Ureter (tissue), 1 donor: ENCODE measurements around the gene LLGL2. TPM values are rescaled to one million over a fixed set of nuclear protein-coding genes. Genes with fewer than 3 reads are reported as not detected.
"Not testable (repeated sequence)": the region's sequence is repeated elsewhere in the genome, so short reads cannot be mapped to it uniquely, and the experiment has no call there.

Experiments
- DNase-seq: peaks from one replicate; pipeline ENCODE4 v3.0.0-alpha.2; 2020; ENCODE audit warnings: low spot score
- total RNA-seq: library from RNA; stranded (reverse); gene quantifications from one replicate; pipeline ENCODE4 v1.2.4, GENCODE V29; 2023
- donor health status: DM: yes; HTN: yes; CAD: no.

Gene LLGL2
- total RNA-seq, 1 donor from 2014 or later: 94.0 TPM

GRCh38 chr17:75507733-75508719 is 17.5 kb upstream of the LLGL2 start:
- DNase-seq: no peak

- no peak for DNase-seq
Observed at GRCh38 chr17:75508931-75509361, 16.6 kb upstream of the LLGL2 start.

- DNase-seq: no peak
Observed at GRCh38 chr17:75509528-75510258, 15.8 kb upstream of the LLGL2 start.

DNA sequence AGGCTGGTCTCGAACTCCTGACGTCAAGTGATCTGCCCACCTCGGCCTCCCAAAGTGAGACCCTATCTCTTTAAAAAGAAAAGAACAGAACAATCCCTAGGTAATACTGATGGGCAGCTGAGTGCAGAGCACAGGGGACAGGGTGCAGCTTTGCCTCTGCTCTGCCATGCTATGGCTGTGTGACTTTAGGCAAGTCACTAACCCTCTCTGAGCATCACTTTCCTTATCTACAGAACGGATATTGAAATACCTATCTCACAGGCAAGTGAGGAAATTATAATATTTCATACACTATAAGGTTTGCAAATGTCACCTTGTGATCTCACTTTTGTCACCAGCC is 14.3 kb upstream of the LLGL2 start:
- DNase-seq: no peak

DNA sequence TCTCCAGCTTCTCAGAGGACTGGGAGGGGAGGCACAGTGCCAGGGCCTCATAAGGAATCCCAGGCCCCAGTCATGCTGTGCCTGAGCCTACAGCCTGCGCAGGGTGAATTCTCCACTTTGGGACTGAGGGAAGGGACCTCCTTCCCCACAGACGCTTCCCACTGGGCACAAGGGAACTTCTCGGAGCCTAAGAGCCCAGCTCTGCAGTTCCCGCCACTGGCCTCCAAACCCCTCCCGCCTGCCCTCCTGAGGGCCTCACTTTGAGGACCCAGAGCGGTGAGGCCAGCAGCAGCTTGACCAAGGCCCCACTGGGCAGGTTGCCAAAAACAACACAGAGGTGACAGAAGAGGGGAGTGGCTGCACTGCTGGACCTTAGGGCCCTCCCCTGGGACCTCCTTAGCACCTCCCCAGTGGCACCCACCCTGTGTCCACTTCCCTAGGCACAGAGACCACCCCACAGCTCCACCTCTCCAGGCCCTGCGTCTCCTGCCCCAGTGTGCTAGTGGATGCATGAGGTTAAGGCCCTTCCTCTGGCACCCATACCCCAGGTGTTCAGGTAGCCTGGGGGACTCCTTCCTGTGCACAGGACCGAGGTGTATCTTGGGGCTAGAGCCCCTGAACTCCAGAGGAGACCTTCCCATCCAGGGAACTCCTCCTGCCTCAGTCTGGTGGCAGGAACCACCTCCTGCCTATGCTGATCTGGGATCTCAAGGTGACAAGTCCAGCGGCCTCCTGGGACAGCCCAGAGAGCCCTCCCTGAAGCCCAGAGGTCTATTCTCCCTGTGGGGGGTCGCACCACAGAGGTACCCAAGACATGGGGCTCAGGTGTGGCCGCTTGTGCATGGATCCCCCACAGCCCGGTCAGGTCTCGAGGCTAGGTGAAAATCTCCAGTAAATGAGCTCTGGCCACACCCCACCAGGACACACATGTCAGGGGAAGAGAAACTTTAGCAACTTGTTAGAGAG is 13.6 kb upstream of the LLGL2 start:
- DNase-seq: no peak

GRCh38 chr17:75512926-75513640 is 12.4 kb upstream of the LLGL2 start:
- DNase-seq: no peak

- no peak for DNase-seq
Observed at GRCh38 chr17:75513641-75514000, 11.9 kb upstream of the LLGL2 start.

GRCh38 chr17:75514299-75514918 is 11.1 kb upstream of the LLGL2 start:
- peak; percentile 63 for DNase-seq

- DNase-seq: no peak
Observed at GRCh38 chr17:75514919-75515495, 10.5 kb upstream of the LLGL2 start.

- peak; percentile 96 for DNase-seq
Observed at GRCh38 chr17:75515496-75516254, 9.8 kb upstream of the LLGL2 start, which contains the start of gene CASKIN2. Gene CASKIN2, minus strand, starts transcription at chr17:75515537. Its CDS starts 1,733 bp downstream, at chr17:75513804.

DNA sequence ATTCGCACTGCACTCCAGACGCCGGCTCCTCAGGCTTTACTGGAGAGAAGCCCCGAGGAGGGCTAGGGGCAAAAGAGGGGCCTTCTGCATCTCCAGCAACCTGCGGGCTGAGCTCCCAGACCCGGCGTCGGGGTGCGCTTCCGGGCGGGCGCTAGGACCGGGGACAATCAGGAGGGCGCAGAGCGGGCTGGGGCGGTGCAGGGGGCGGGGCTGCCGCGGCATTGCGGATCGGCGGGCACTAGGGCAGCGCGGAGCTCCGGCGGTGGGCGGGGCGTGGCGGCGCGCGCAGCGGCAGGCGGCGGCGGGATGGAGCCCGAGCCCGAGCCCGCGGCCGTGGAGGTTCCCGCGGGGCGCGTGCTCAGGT is 9.3 kb upstream of the LLGL2 start, which contains the start of gene TSEN54:
TSS of gene TSEN54 (plus strand) at position 274 of the 364 bp plus-strand sequence. CDS start at position 307, 33 bp downstream.
- DNase-seq: peak; percentile 96

GRCh38 chr17:75516619-75517296 is 8.7 kb upstream of the LLGL2 start:
- no peak for DNase-seq

DNA sequence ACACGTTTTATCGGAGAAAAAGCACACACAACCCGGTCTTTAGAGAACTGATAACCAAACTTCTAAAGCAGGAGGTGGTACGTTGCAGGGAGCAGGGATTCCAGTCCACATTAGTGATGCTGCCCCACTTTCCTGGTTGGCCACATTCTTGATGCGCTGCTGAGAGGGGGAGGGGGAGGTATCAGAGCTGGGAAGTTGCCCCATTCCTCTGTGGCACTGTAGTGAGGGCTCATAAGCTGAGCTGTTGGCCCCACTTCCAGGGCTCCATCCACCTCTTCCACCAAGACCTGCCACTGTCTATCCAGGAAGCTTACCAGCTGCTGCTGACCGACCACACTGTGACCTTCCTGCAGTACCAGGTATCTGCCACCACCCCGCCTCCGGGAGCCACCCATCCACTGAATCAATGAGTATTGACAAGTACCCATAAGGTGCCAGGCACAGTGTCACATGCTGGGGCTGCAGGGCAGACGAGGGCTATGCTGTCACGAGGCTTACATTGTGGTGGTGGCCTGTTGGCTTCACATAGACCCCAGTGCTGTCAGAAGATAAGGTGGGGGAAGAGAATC is 8.1 kb upstream of the LLGL2 start:
- DNase-seq: peak; percentile 57

DNA sequence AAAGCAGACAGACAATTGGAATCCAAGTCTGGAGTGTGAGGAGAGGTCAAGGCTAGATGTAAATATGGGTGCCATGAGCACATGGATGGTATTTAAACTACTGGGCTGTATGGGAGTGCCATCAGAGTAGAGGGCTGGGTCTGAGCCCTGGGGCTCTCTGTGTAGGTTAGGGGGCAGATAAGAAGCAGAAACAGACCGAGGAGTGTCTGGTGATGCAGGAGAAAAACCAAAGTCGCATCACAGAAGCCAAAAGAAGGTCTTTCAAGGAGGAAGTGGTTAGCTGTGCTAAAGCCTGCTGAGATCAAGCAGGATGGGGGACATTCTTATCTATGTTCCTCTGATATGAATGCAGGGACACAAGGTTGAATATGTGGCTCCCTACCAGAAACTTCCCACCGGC is 7.3 kb upstream of the LLGL2 start:
- no peak for DNase-seq

GRCh38 chr17:75518983-75519537 is 6.4 kb upstream of the LLGL2 start:
- DNase-seq: no peak

DNA sequence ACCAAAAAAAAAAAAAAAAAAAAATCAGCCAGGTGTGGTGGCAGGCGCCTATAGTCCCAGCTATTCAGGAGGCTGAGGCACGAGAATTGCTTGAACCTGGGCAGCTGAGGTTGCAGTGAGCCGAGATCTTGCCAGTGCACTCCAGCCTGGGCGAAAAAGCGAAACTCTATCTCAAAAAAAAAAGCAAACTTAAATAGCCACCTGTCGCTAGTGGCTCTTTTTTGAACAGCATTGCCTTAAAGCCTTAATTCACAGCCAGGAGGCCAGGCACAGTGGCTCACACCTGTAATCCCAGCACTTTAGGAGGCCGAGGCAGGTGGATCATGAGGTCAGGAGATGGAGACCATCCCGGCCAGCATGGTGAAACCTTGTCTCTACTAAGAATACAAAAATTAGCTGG is 5.1 kb upstream of the LLGL2 start:
- not testable (repeated sequence) for DNase-seq

GRCh38 chr17:75521290-75521689 is 4.2 kb upstream of the LLGL2 start:
- DNase-seq: no peak
